Sigmoid colon (tissue), 4 donors: ENCODE data around the gene SDHC.

ENCODE experiments used
- EP300 ChIP-seq, 4 donors: sonication (generic); formaldehyde crosslinking; IDR thresholded peaks; one replicate each; pipeline ENCODE4 v1.6.1; 2017; ENCODE audit warnings: antibody characterized with exemption in 4 of 4
- POLR2AphosphoS5 ChIP-seq, 4 donors: sonication (generic); formaldehyde crosslinking; IDR thresholded peaks; one replicate each; pipeline ENCODE4 v1.6.1; 2017; ENCODE audit warnings: antibody characterized with exemption in 4 of 4
- TF ChIP-seq, protein P1 (sequence below), 4 experiments: fragments of 450-650 bp in 3 of 4; fragments of 200-600 bp in 1 of 4; IDR thresholded peaks; one replicate each; pipeline ENCODE4 v1.5.1; 2016 to 2019; ENCODE audit warnings: antibody characterized with exemption in 4 of 4, mild to moderate bottlenecking in 3 of 4, moderate library complexity in 2 of 4

DNA sequence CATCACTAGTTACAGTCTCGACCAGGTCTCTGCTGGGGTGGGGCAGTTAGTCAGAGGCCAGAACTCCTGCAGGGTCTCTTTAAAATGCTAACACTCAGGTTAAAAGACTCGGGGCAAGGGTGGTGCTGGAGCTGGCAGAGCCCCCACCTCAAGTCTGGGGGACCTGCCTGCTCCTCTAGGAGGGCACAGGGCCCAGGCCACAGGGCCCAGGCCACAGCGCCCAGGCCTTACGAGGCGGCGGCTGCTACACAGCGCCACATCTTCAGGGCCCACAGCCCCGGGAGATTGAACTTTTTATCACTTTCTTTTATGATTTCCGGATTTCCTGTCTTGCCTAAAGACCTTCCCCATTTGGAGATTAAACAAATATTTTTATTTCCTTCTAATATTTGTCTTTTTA, 14.8 kb upstream of the SDHC start:
- TF ChIP-seq, protein P1, sequence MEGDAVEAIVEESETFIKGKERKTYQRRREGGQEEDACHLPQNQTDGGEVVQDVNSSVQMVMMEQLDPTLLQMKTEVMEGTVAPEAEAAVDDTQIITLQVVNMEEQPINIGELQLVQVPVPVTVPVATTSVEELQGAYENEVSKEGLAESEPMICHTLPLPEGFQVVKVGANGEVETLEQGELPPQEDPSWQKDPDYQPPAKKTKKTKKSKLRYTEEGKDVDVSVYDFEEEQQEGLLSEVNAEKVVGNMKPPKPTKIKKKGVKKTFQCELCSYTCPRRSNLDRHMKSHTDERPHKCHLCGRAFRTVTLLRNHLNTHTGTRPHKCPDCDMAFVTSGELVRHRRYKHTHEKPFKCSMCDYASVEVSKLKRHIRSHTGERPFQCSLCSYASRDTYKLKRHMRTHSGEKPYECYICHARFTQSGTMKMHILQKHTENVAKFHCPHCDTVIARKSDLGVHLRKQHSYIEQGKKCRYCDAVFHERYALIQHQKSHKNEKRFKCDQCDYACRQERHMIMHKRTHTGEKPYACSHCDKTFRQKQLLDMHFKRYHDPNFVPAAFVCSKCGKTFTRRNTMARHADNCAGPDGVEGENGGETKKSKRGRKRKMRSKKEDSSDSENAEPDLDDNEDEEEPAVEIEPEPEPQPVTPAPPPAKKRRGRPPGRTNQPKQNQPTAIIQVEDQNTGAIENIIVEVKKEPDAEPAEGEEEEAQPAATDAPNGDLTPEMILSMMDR (IDR thresholded peaks at IDR 0.05): no peak
- TF ChIP-seq POLR2AphosphoS5 (IDR thresholded peaks at IDR 0.05): no peak
- no peak for TF ChIP-seq EP300 (IDR thresholded peaks at IDR 0.05)
